WTC11 (cell line): ENCODE results near the gene RECQL5.

ENCODE experiments used
- ARID4B ChIP-seq: sonication (generic); formaldehyde crosslinking; IDR thresholded peaks from 2 replicates; pipeline ENCODE4 v1.8.0; 2023; ENCODE audit warnings: missing genetic modification reagents, mild to moderate bottlenecking, borderline replicate concordance
- CREM ChIP-seq: sonication (generic); formaldehyde crosslinking; IDR thresholded peaks from 2 replicates; pipeline ENCODE4 v1.8.1; 2022; ENCODE audit warnings: mild to moderate bottlenecking, missing genetic modification reagents, moderate library complexity
- CTCF ChIP-seq: fragments of 200-600 bp; IDR thresholded peaks from 2 replicates; pipeline ENCODE4 v1.8.0; 2022; ENCODE audit warnings: antibody characterized with exemption
- ERG ChIP-seq: fragments of 250-450 bp; sonication (Bioruptor Pico); IDR thresholded peaks from 2 replicates; pipeline ENCODE4 v1.8.0; 2021; ENCODE audit warnings: mild to moderate bottlenecking
- IRF1 ChIP-seq: sonication (generic); formaldehyde crosslinking; IDR thresholded peaks from 2 replicates; pipeline ENCODE4 v1.8.0; 2023; ENCODE audit warnings: missing genetic modification reagents
- JUN ChIP-seq: sonication (generic); formaldehyde crosslinking; IDR thresholded peaks from 2 replicates; pipeline ENCODE4 v1.8.0; 2023; ENCODE audit warnings: mild to moderate bottlenecking, missing genetic modification reagents
- MAX ChIP-seq: sonication (generic); formaldehyde crosslinking; IDR thresholded peaks from 2 replicates; pipeline ENCODE4 v1.8.0; 2022; ENCODE audit warnings: mild to moderate bottlenecking, missing genetic modification reagents
- MLX ChIP-seq: sonication (generic); formaldehyde crosslinking; IDR thresholded peaks from 2 replicates; pipeline ENCODE4 v1.8.1; 2023; ENCODE audit warnings: mild to moderate bottlenecking, missing genetic modification reagents, moderate library complexity
- NR2C2 ChIP-seq: sonication (generic); formaldehyde crosslinking; IDR thresholded peaks from 2 replicates; pipeline ENCODE4 v1.8.0; 2022; ENCODE audit warnings: mild to moderate bottlenecking, missing genetic modification reagents
- NR3C1 ChIP-seq: sonication (generic); formaldehyde crosslinking; conservative IDR thresholded peaks from 2 replicates; pipeline ENCODE4 v1.8.1; 2023; ENCODE audit warnings: low read depth, mild to moderate bottlenecking, missing genetic modification reagents
- SMAD3 ChIP-seq: sonication (generic); formaldehyde crosslinking; IDR thresholded peaks from 2 replicates; pipeline ENCODE4 v1.8.0; 2022; ENCODE audit warnings: missing genetic modification reagents, mild to moderate bottlenecking, borderline replicate concordance
- SP1 ChIP-seq: sonication (generic); formaldehyde crosslinking; conservative IDR thresholded peaks from 2 replicates; pipeline ENCODE4 v1.8.1; 2022; ENCODE audit warnings: missing genetic modification reagents
- ZBTB43 ChIP-seq: sonication (generic); formaldehyde crosslinking; IDR thresholded peaks from 2 replicates; pipeline ENCODE4 v1.8.1; 2023; ENCODE audit warnings: mild to moderate bottlenecking, missing genetic modification reagents
- ZNF232 ChIP-seq: sonication (generic); formaldehyde crosslinking; IDR thresholded peaks from 2 replicates; pipeline ENCODE4 v1.8.0; 2022; ENCODE audit warnings: mild to moderate bottlenecking, missing genetic modification reagents

GRCh38 chr17:75603123-75603522 lies 63.8 kb downstream of the RECQL5 start:
- TF ChIP-seq MAX (CRISPR knock-in tag) (no peak), ZBTB43 (CRISPR knock-in tag) (no peak), CTCF (no peak), SP1 (no peak), NR2C2 (CRISPR knock-in tag) (no peak), ARID4B (CRISPR knock-in tag) (no peak), MLX (CRISPR knock-in tag) (no peak), CREM (CRISPR knock-in tag) (no peak), ERG (CRISPR knock-in tag) (no peak), ZNF232 (CRISPR knock-in tag) (no peak), JUN (no peak), NR3C1 (CRISPR knock-in tag) (no peak), IRF1 (CRISPR knock-in tag) (no peak), SMAD3 (CRISPR knock-in tag) (no peak)
